NOMO-1 treated with DMSO at 0.1 percent for 48 hours (cell line): ENCODE measurements around the gene SYCN.
"Not testable (repeated sequence)": the region's sequence is repeated elsewhere in the genome, so short reads cannot be mapped to it uniquely, and the experiment has no call there.

Source experiments
- DNase-seq: peaks from one replicate; lab custom pipeline; 2025; ENCODE audit not compliant: unreplicated experiment; lab: John Stamatoyannopoulos, UW

SYCN gene

GRCh38 chr19:39224910-39225309 lies 20.8 kb upstream of the SYCN start:
- peak; percentile 52 for DNase-seq

DNA sequence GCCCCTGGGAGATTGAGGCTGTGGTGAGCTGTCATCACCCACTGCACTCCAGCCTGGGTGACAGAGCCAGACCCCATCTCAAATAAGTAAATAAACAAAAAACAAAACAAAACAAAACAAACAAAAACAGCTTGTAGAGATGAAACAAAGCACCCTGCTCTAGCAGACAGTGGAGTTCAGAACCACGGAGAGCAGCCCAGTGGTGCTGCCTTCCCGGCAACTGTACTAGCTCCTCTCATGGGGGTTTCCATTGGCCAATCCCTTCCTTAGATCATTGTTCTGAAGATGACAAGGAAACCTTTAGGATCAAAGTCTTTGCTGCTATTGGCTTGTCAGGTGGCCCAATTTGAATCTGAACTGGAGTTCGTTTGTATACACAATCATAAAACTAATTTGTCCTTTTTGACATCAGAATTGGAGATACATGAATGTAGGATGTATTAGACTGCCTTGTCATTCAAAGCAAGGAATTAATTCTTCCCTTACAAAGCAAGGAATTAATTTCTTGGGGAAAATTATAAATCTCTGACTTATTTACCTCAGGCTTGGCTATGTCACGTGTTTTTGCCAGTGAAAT lies 19.7 kb upstream of the SYCN start:
- peak; percentile 6 for DNase-seq

GRCh38 chr19:39219108-39219507 lies 15.0 kb upstream of the SYCN start:
- not testable (repeated sequence) for DNase-seq

DNA sequence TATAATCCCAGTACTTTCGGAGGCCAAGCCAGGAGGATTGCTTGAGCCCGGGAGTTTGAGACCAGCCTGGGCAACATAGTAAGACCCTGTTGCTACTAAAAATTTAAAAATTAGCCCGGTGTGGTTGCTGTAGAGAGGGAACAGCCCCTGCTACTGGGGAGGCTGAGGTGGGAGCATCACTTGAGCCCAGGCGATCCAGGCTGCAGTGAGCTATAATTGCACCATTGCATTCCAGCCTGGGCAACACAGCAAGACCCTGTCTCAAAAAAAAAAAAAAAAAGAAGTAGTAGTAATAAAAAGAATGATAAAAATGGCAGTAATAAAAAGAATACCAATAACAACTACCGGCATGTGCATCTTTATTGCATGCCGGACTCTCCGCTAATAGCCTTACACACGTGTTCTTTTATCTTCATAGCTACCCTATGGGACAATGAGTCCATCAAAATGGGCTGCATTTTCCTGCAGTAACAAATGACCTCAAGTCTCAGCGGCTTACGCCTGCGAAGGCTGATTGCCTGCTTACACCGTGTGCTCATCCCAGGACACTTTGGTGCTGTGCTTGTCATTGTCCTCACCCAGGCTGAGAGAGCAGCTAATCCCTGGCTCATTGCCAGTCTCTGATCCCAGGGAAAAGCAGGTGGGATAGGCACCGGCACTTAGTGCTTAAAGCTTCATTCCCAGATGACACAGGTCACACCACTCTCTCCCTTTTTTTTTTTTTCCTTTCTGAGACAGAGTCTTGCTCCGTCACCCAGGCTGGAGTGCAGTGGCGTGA lies 14.4 kb upstream of the SYCN start:
- DNase-seq = no peak

DNA sequence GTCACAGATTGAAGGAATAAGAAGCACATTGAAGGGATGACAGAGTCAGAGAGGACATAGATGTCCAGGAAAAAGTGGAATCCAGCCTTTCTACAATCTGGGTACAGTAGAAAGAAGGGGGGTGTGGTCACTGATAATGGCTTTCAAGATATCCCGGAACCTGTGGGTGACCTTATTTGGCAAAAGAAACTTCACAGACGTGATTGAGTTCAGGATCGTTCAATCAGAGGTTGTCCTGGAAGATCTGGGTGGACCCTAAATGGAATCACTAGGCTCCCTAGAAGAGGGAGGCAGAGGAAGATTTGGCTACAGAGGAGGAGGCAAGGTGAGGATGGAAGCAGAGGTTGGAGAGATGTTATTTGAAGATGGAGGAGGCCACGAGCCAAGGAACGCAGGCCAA lies 13.0 kb upstream of the SYCN start:
- no peak for DNase-seq

GRCh38 chr19:39215323-39215722 lies 11.3 kb upstream of the SYCN start:
- DNase-seq = not testable (repeated sequence)

DNA sequence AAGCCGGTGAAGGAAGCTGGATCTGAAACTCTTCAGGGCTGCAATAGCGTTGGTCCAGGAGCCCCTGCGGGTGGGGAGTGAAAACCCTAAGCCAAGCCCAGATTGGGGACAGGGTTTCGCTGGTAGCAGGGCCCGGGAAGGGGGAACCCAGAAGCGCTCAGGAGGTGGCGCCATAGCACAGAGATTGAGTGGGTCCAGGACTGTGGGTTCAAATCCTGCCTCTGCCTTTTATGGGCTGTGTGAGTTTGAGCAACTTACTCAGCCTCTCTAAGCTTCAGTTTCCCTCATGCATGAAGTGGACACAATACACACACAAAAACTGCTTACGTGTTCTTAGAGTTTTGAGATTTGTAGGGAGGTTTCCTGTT lies 8.3 kb upstream of the SYCN start:
- peak; percentile 49 for DNase-seq

DNA sequence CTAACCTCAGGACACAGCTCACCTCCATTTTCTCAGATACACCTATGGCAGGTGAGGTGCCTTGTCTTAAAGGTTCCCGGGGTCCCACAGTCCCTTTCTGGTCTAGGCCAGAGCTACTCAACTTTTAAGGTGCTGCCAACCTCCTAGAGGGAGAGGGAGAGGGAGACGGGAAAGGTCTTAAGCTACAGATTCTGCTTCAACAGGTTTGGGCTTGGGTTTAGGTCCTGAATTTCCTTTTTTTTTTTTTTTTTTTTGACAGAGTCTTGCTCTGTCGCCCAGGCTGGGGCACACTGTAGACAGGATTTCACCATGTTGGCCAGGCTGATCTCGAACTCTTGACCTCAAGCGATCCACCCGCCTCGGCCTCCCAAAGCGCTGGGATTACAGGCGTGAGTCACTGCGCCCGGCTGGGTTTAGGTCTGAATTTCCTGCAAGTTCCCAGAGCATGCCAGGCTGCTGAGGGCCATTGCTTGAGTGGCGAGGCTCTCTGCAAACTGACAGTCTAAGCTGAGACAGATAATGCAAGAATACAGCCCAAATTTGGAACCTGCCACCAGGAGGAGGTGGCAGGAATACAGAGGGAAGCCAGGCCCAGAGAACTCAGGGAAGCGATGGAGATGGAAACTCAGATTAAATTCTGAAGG lies 7.8 kb upstream of the SYCN start:
- DNase-seq = no peak

- DNase-seq = no peak
Measured at GRCh38 chr19:39209196-39209595, 5.1 kb upstream of the SYCN start.

GRCh38 chr19:39208175-39208795 lies 4.2 kb upstream of the SYCN start:
- DNase-seq = no peak

- DNase-seq = no peak
Measured at GRCh38 chr19:39207293-39207836, 3.3 kb upstream of the SYCN start.

DNA sequence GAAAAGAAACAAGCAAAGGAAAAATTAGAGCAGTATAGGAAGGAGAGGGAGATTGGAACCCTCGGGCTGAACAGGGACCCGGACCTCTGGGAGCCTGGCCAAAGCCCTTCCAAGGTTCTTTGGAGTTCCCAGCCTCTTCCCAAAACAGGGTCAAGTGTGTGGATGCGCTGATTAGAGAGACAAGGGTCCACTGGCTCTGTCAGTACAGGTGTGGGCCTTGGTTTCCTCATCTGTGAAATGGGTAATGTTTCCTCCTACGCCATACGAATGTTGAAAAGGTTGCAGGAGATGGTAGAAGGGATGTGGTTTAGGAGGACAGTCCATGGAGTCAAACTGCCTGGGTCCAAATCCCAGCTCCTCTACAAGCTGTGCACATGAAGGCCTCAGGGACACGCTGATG lies 2.1 kb upstream of the SYCN start:
- DNase-seq = no peak

DNA sequence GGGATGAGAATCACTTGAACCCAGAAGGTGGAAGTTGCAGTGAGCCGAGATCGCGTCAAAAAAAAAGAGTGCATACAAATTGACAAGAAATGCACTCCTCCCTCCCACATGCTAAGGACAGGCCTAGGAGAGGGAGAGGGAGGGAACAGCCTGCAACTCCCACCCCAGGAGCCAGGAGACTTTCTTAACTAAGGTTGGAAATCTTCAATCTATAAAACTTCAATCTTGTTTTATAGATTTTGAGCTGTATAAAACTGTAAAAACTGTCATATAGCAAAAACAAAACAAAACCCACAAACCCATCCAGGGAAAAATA lies 1.3 kb upstream of the SYCN start:
- DNase-seq = no peak

DNA sequence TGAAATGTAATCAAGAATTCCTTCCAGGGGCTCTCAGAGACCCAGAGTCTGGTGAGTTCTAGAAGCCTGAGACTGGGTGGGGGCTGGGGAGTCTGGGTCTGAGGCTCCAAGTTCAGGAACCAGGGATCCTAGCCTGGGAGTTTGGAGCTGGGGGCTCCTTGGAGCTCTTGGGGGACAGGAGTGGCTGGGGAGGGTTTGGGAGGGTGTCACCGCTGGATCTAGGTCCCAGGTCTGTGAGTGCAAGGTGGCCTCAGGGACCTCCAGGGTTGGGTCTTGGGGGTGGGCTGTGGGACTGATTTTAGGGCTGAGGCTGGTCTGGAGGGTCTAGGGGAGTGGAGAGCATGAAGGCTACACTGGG lies 1.1 kb downstream of the SYCN start:
- no peak for DNase-seq

- DNase-seq = no peak
Measured at GRCh38 chr19:39200803-39201115, 3.3 kb downstream of the SYCN start.

DNA sequence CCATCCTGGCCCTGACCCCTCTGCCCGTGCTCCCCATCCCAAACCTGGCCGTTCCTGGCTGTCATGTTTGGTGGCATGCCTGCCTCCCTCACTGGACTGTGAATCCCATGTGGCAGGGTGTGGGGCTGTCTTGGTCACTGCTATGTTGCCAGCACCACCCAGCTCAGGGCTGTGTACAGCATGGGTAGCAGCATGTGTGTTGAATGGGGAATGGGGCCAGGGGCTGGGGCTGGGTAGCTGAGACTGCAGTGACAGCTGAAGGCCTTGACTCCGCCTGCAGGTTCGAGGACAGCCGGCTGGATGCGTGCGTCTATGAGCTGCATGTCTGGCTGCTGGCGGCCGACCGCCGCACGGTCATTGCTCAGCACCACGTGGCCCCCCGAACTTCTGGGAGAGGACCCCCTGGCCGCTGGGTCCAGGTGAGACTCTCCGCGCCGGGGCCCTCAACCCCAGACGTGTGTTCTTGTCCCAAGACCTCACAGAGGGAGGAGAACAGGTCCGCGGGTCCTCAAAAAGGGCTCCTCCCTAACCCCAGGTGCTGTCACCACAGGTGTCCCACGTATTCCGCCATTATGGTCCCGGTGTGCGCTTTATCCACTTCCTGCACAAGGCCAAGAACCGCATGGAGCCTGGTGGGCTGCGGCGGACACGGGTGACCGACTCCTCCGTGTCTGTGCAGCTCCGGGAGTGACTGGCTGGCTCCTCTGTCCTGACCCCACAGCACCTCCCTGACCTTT lies 3.8 kb downstream of the SYCN start:
- DNase-seq = no peak

- no peak for DNase-seq
Measured at GRCh38 chr19:39199025-39199424, 5.0 kb downstream of the SYCN start.

GRCh38 chr19:39197808-39198207 lies 6.3 kb downstream of the SYCN start:
- no peak for DNase-seq

DNA sequence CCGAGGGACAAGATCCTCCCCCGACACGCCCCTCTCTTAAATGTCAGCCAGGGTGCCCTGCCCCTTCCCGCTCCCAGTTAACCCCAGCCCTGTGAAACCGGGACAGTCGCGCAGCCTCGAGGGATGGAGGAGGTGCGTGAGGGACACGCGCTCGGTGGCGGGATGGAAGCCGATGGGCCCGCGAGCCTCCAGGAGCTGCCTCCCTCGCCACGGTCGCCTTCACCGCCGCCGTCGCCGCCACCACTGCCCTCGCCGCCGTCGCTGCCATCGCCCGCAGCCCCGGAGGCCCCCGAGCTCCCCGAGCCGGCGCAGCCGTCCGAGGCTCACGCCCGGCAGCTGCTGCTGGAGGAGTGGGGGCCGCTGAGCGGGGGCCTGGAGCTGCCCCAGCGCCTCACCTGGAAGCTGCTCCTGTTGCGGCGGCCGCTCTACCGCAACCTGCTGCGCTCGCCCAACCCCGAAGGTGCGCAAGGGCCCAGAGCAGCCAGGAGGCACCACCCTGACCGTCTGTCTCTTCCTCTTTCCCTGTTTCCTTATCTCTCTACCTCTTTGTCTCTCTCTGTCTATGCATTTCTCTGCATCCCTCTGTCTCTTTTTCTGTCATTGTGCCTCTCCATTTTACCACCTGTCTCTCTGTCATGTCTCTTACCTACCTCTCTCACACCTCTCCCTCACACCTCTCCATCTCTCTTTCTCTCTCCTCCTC lies 7.1 kb downstream of the SYCN start, which contains the start of gene NCCRP1:
NCCRP1 (plus strand) TSS at position 105 of the 703 bp plus-strand sequence; CDS start at position 124, 19 bp downstream.
- no peak for DNase-seq

DNA sequence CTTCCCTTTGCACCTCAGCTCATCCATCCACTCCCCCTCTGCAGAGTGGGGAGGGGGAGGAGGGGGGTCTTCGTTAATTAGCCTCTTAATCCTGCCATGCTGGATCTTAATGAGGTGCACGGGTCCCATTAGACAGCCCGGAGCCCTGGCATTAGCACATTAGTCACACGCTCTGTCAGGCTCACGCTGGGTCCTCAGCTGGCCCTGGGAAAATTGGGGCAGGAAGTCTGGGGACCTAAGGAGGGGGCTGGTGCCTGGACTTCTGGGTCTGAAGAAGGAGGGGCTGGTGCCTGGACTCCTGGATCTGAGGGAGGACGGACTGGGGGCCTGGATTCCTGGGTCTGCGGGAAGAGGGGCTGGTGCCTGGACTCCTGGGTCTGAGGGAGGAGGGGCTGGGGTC lies 7.7 kb downstream of the SYCN start:
- no peak for DNase-seq

DNA sequence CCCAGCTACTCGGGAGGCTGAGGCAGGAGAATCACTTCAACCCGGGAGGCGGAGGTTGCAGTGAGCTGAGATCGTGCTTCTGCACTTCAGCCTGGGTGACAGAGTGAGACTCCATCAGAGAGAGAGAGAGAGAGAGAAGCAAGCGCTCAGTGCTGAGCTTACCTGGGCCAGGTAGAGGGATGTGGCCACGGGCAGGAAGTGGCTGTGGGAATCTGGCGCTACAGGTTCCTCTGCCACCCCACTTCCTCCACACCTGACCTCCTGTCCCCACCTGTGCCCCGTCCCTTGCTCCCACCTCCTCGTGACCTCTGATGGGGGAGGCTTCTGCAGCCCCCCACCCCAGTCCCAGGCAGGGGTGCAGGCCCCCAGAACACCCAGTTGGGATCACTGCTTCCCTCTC lies 8.3 kb downstream of the SYCN start:
- DNase-seq = no peak
